B cell (primary cell): Measurements from ENCODE around the gene TAMALIN. TPM values are rescaled to one million over a fixed set of nuclear protein-coding genes. Genes with fewer than 3 reads are reported as not detected.

ENCODE experiments used
- ATAC-seq: fragments of 200-7000 bp; cut with Tn5 transposase; one replicate; pipeline ENCODE4 v1.10.0; 2021; ENCODE audit warnings: low read depth, mild to moderate bottlenecking, moderate number of reproducible peaks, moderate library complexity
- CTCF ChIA-PET: fragments of 350-600 bp; sonication (Branson Sonifier 250); formaldehyde crosslinking; loops from one replicate; lab custom pipeline; 2021; ENCODE audit warnings: antibody characterized with exemption, inconsistent platforms; lab: Charles Lee
- POLR2A ChIA-PET: fragments of 350-600 bp; sonication (Branson Sonifier 250); formaldehyde crosslinking; loops from one replicate; lab custom pipeline; 2021; ENCODE audit warnings: antibody characterized with exemption; lab: Charles Lee
- DNase-seq: peaks from one replicate; pipeline ENCODE4 v3.0.0; 2013
- H2AFZ ChIP-seq: 2 replicates; pipeline ENCODE4 v1.6.1; 2012; ENCODE audit warnings: mild to moderate bottlenecking, low read depth, low read length; ENCODE audit not compliant: insufficient read depth, poor library complexity, severe bottlenecking
- H3K27ac ChIP-seq, 2 donors: 1 replicate in 1 of 2; 2 replicates in 1 of 2; pipeline ENCODE4 v1.5.1; 2012 to 2013; ENCODE audit warnings: low read length in 2 of 2, mild to moderate bottlenecking in 2 of 2, moderate library complexity in 1 of 2
- H3K27me3 ChIP-seq, 4 experiments: fragments of 200-600 bp in 1 of 4; sonication (generic) in 1 of 4; replicated peaks in 1 of 4; 1 replicate in 2 of 4; 2 replicates in 2 of 4; pipeline versions ENCODE4 v1.6.1 to v1.7.0; 2013 to 2016; ENCODE audit warnings: low read length in 3 of 4, mild to moderate bottlenecking in 2 of 4, mixed read lengths in 1 of 4, moderate library complexity in 1 of 4; ENCODE audit not compliant: insufficient read depth in 4 of 4, control insufficient read depth in 3 of 4; ENCODE audit errors: control extremely low read depth in 1 of 4
- H3K36me3 ChIP-seq, 2 experiments: replicated peaks in 1 of 2; 1 replicate in 1 of 2; 2 replicates in 1 of 2; pipeline versions ENCODE4 v1.6.1 to v1.7.1; 2013; ENCODE audit warnings: low read length in 1 of 2; ENCODE audit not compliant: insufficient read depth in 2 of 2, control insufficient read depth in 1 of 2; ENCODE audit errors: control extremely low read depth in 1 of 2, extremely low read depth in 1 of 2
- H3K4me1 ChIP-seq, 2 donors: fragments of 200-600 bp in 1 of 2; sonication (generic) in 1 of 2; 1 replicate in 1 of 2; 2 replicates in 1 of 2; pipeline versions ENCODE4 v1.5.1 to v1.6.1; 2013 to 2017; ENCODE audit warnings: low read length in 2 of 2; ENCODE audit not compliant: control insufficient read depth in 2 of 2, insufficient read depth in 2 of 2
- H3K4me2 ChIP-seq: replicated peaks from 2 replicates; pipeline ENCODE3; 2012; ENCODE audit warnings: mild to moderate bottlenecking, low read depth, low read length; ENCODE audit not compliant: poor library complexity, severe bottlenecking
- H3K4me3 ChIP-seq, 5 experiments: fragments of 200-600 bp in 1 of 5; sonication (generic) in 1 of 5; 1 replicate in 3 of 5; 2 replicates in 2 of 5; pipeline versions ENCODE4 v1.5.1 to v1.7.0; 2011 to 2016; ENCODE audit warnings: low read length in 4 of 5, mild to moderate bottlenecking in 4 of 5, low read depth in 2 of 5, control low read depth in 1 of 5, moderate library complexity in 1 of 5; ENCODE audit not compliant: insufficient read depth in 1 of 5; ENCODE audit errors: control extremely low read depth in 1 of 5, extremely low read depth in 1 of 5
- H3K79me2 ChIP-seq: fragments of 200-600 bp; sonication (generic); one replicate; pipeline ENCODE4 v1.6.0; 2016; ENCODE audit warnings: low read length; ENCODE audit not compliant: control insufficient read depth, insufficient read depth
- H3K9ac ChIP-seq: fragments of 200-600 bp; sonication (generic); 2 replicates; pipeline ENCODE4 v1.6.1; 2017; ENCODE audit warnings: mild to moderate bottlenecking, low read length, moderate library complexity
- H3K9me3 ChIP-seq, 3 donors: one replicate each; pipeline versions ENCODE4 v1.6.1 to v1.7.1; 2013; ENCODE audit warnings: low read length in 2 of 3; ENCODE audit not compliant: control insufficient read depth in 2 of 3, insufficient read depth in 1 of 3; ENCODE audit errors: control extremely low read depth in 1 of 3
- H4K20me1 ChIP-seq: 2 replicates; pipeline ENCODE4 v1.6.0; 2012; ENCODE audit warnings: mild to moderate bottlenecking, low read length; ENCODE audit not compliant: insufficient read depth, control insufficient read depth, poor library complexity, severe bottlenecking
- H3K27ac Mint-ChIP-seq: one replicate; pipeline ENCODE4 v1.8.0; 2021; ENCODE audit warnings: mixed read lengths
- H3K27me3 Mint-ChIP-seq: one replicate; pipeline ENCODE4 v1.8.0; 2021; ENCODE audit warnings: mixed read lengths
- H3K4me1 Mint-ChIP-seq: one replicate; pipeline ENCODE4 v1.8.0; 2021; ENCODE audit warnings: mixed read lengths
- H3K4me3 Mint-ChIP-seq: one replicate; pipeline ENCODE4 v1.8.0; 2021; ENCODE audit warnings: mixed read lengths
- H3K9me3 Mint-ChIP-seq: one replicate; pipeline ENCODE4 v1.8.0; 2022; ENCODE audit warnings: mixed read lengths; ENCODE audit not compliant: insufficient read depth
- EZH2 ChIP-seq: IDR thresholded peaks from 2 replicates; pipeline ENCODE4 v1.6.1; 2012; ENCODE audit warnings: borderline replicate concordance, low read depth, mild to moderate bottlenecking, moderate library complexity, low read length; ENCODE audit not compliant: insufficient read depth, poor library complexity, severe bottlenecking
- WGBS: methylation state at CpG from one replicate; pipeline ENCODE4 v1.1.5; 2013; ENCODE audit warnings: missing lambda C conversion rate; ENCODE audit not compliant: insufficient coverage; 5-methylcytosine and 5-hydroxymethylcytosine counted together
- intact Hi-C: fragments of 100-400 bp; cut with micrococcal nuclease; formaldehyde crosslinking; loops from one replicate; pipeline ENCODE4 v1.10.0; 2022
- polyA plus RNA-seq: library from polyadenylated mRNA; depleted of rRNA; stranded (reverse); fragments of >200 nt; gene quantifications from 2 replicates; pipeline ENCODE4 v1.2.3, GENCODE V29; 2012
- total RNA-seq, 2 donors: library from RNA; stranded (reverse); fragments of 120-200 nt in 1 of 2; gene quantifications; 1 replicate in 1 of 2; 2 replicates in 1 of 2; pipeline versions ENCODE4 v1.2.3 to v1.2.4, GENCODE V29; 2013 to 2022
- TF ChIP-seq, protein P1 (sequence below): fragments of 200-600 bp; IDR thresholded peaks from one replicate; pipeline ENCODE4 v1.8.0; 2022; ENCODE audit warnings: antibody characterized with exemption, mild to moderate bottlenecking

Gene TAMALIN
- total and polyA plus RNA-seq, 2 donors (not counting 1 experiment from before 2014, with no cell fraction given), result 139 to 151 TPM

DNA sequence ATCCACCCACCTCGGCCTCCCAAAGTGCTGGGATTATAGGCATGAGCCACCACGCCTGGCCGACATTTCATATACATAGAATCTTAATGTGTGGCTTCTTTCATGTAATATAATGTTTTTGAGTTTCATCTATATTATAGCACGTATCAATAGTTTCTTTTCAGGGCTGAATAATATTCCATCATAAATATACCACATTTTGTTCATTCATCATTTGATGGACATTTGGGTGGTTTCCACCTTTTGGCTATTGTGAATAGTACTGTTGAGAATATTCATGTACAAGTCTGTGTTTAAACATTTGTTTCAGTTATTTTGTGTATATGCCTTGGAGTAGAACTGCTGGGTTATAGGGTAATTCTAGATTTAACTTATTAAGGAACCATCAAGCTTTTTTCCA is 43.3 kb upstream of the TAMALIN start:
- ChIA-PET POLR2A (no interaction called here), CTCF (no interaction called here)
- Histone ChIP-seq H3K4me1 (no peaks in the 10 kb centered on the region), H3K9me3 (no peaks in the 10 kb centered on the region), H3K9ac (no peak overlapping the region), H3K36me3 (peaks cover 0 to 4% of the 10 kb centered on the region in 2 experiments), H3K4me3 (no peak overlapping the region), H4K20me1 (no peaks in the 10 kb centered on the region), H3K27me3 (no peaks in the 10 kb centered on the region), H3K79me2 (peaks cover 5% of the 10 kb centered on the region), H2AFZ (no peak overlapping the region), H3K27ac (no peak overlapping the region), H3K4me2 (no peak overlapping the region)
- no peak for ATAC-seq
- Mint-ChIP-seq H3K27ac (no peak overlapping the region), H3K9me3 (no peaks in the 10 kb centered on the region), H3K4me1 (no peaks in the 10 kb centered on the region), H3K4me3 (no peak overlapping the region), H3K27me3 (peaks cover 3% of the 10 kb centered on the region)
- no CpG with 5 or more reads among the region's 4 CpGs for whole genome bisulfite sequencing
- intact Hi-C loops, result no loop called here
- no peak for DNase-seq
- TF ChIP-seq EZH2, result no peak
- TF ChIP-seq, protein P1, sequence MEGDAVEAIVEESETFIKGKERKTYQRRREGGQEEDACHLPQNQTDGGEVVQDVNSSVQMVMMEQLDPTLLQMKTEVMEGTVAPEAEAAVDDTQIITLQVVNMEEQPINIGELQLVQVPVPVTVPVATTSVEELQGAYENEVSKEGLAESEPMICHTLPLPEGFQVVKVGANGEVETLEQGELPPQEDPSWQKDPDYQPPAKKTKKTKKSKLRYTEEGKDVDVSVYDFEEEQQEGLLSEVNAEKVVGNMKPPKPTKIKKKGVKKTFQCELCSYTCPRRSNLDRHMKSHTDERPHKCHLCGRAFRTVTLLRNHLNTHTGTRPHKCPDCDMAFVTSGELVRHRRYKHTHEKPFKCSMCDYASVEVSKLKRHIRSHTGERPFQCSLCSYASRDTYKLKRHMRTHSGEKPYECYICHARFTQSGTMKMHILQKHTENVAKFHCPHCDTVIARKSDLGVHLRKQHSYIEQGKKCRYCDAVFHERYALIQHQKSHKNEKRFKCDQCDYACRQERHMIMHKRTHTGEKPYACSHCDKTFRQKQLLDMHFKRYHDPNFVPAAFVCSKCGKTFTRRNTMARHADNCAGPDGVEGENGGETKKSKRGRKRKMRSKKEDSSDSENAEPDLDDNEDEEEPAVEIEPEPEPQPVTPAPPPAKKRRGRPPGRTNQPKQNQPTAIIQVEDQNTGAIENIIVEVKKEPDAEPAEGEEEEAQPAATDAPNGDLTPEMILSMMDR, result no peak

- TF ChIP-seq, protein P1, result no peak
- no peak for TF ChIP-seq EZH2
- H3K27ac Mint-ChIP-seq, result no peak overlapping the region
- no peak overlapping the region for H3K9ac ChIP-seq
- intact Hi-C loops, result loop anchor here (2.0 to 5.0 kb wide), 2 partner anchors 17 to 92 kb away; no protein-coding TSS in a partner anchor
- H3K27ac ChIP-seq, result no peak overlapping the region
- peaks cover 3% of the 10 kb centered on the region for H3K27me3 Mint-ChIP-seq
- ChIA-PET POLR2A (no interaction called here), CTCF (interaction anchor here (2.2 to 2.4 kb wide), 2 partner anchors 8 to 23 kb away, joined by 10 read pairs; no protein-coding TSS in a partner anchor)
- DNase-seq (no peak), ATAC-seq (no peak)
- H3K4me1 Mint-ChIP-seq, result peaks cover 47% of the 10 kb centered on the region
- no peaks in the 10 kb centered on the region for H3K27me3 ChIP-seq
- peaks cover 45% of the 10 kb centered on the region in 2 donors for H3K4me1 ChIP-seq
- H3K4me2 ChIP-seq, result no peak overlapping the region
- H3K4me3 ChIP-seq, result no peak overlapping the region
- H4K20me1 ChIP-seq, result no peaks in the 10 kb centered on the region
- no peak overlapping the region for H2AFZ ChIP-seq
- H3K36me3 ChIP-seq, result no peaks in the 10 kb centered on the region
- H3K79me2 ChIP-seq, result peaks cover 5% of the 10 kb centered on the region
- H3K4me3 Mint-ChIP-seq, result no peak overlapping the region
- H3K9me3 ChIP-seq, result no peaks in the 10 kb centered on the region
- H3K9me3 Mint-ChIP-seq, result no peaks in the 10 kb centered on the region
- WGBS, result 87% methylated on average over 2 of the region's 2 CpGs
Observed at GRCh38 chr12:51969643-51970042, 37.1 kb upstream of the TAMALIN start.
